IMR-90 (cell line): ENCODE measurements around the gene VPS18. TPM values are rescaled to one million over a fixed set of nuclear protein-coding genes. Genes with fewer than 3 reads are reported as not detected.

Source experiments
- ATAC-seq: fragments of 200-7000 bp; cut with Tn5 transposase; 2 replicates; pipeline ENCODE4 v1.9.1; 2020; ENCODE audit warnings: low read depth, mild to moderate bottlenecking, moderate library complexity
- BruUV-seq: library from RNA; stranded (reverse); fragments of 400-500 nt; replicated peaks from 2 replicates; lab custom pipeline; 2021; lab: Mats Ljungman, UMichigan
- CTCF ChIA-PET: fragments of 300-600 bp; formaldehyde crosslinking; extraction: SDS; loops from one replicate; lab custom pipeline; 2021; ENCODE audit warnings: antibody characterized with exemption; lab: Yijun Ruan, JAX
- POLR2A ChIA-PET: fragments of 300-600 bp; sonication (Branson Sonifier 250); formaldehyde crosslinking; loops from one replicate; lab custom pipeline; 2022; ENCODE audit warnings: antibody characterized with exemption; ENCODE audit not compliant: unreplicated experiment; lab: Charles Lee
- DNase-seq: peaks from one replicate; pipeline ENCODE4 v3.0.0; 2013
- H2AFZ ChIP-seq: replicated peaks from 2 replicates; pipeline ENCODE3; 2013; ENCODE audit warnings: low read length, mild to moderate bottlenecking; ENCODE audit not compliant: poor library complexity
- H2AK5ac ChIP-seq: 2 replicates; pipeline ENCODE4 v1.6.1; 2013; ENCODE audit warnings: low read depth, low read length, inconsistent platforms
- H2AK9ac ChIP-seq: replicated peaks from 2 replicates; pipeline ENCODE3; 2013; ENCODE audit warnings: mild to moderate bottlenecking, low read depth, low read length, moderate library complexity; ENCODE audit not compliant: poor library complexity
- H2BK120ac ChIP-seq: 2 replicates; pipeline ENCODE4 v1.6.1; 2013; ENCODE audit warnings: low read depth, low read length, inconsistent platforms
- H2BK15ac ChIP-seq: 3 replicates; pipeline ENCODE4 v1.6.1; 2013; ENCODE audit warnings: low read depth, low read length, inconsistent platforms
- H2BK20ac ChIP-seq: 2 replicates; pipeline ENCODE4 v1.6.1; 2013; ENCODE audit warnings: low read depth, mild to moderate bottlenecking, inconsistent platforms, low read length, moderate library complexity
- H2BK5ac ChIP-seq: 2 replicates; pipeline ENCODE4 v1.6.1; 2013; ENCODE audit warnings: mild to moderate bottlenecking, low read depth, low read length, inconsistent platforms; ENCODE audit not compliant: poor library complexity, severe bottlenecking
- H3K14ac ChIP-seq: replicated peaks from 2 replicates; pipeline ENCODE4 v1.6.1; 2013; ENCODE audit warnings: low read depth, low read length, inconsistent platforms
- H3K18ac ChIP-seq: 2 replicates; pipeline ENCODE4 v1.6.1; 2013; ENCODE audit warnings: low read depth, low read length, control low read depth
- H3K23ac ChIP-seq: 2 replicates; pipeline ENCODE4 v1.6.1; 2013; ENCODE audit warnings: low read depth, low read length, inconsistent platforms
- H3K27ac ChIP-seq: 2 replicates; pipeline ENCODE4 v1.5.1; 2013; ENCODE audit warnings: mild to moderate bottlenecking, control low read depth, low read length; ENCODE audit not compliant: insufficient read depth
- H3K27me3 ChIP-seq: 2 replicates; pipeline ENCODE4 v1.6.1; 2013; ENCODE audit warnings: low read length; ENCODE audit not compliant: control insufficient read depth, insufficient read depth
- H3K36me3 ChIP-seq: 2 replicates; pipeline ENCODE4 v1.6.1; 2013; ENCODE audit warnings: low read length, mixed read lengths; ENCODE audit not compliant: control insufficient read depth, insufficient read depth
- H3K4ac ChIP-seq: 2 replicates; pipeline ENCODE4 v1.6.1; 2013; ENCODE audit warnings: low read depth, low read length, inconsistent platforms
- H3K4me1 ChIP-seq: 2 replicates; pipeline ENCODE4 v1.6.1; 2013; ENCODE audit warnings: low read length, mixed read lengths; ENCODE audit not compliant: control insufficient read depth, insufficient read depth
- H3K4me2 ChIP-seq: 2 replicates; pipeline ENCODE4 v1.6.1; 2013; ENCODE audit warnings: low read depth, mild to moderate bottlenecking, control low read depth, low read length, moderate library complexity
- H3K4me3 ChIP-seq: 2 replicates; pipeline ENCODE4 v1.5.1; 2013; ENCODE audit warnings: low read depth, mild to moderate bottlenecking, control low read depth, low read length, moderate library complexity; ENCODE audit not compliant: insufficient read depth
- H3K56ac ChIP-seq: 2 replicates; pipeline ENCODE4 v1.6.1; 2013; ENCODE audit warnings: low read length, inconsistent platforms; ENCODE audit not compliant: insufficient read depth; ENCODE audit errors: extremely low read depth
- H3K79me1 ChIP-seq, 2 experiments: 2 replicates each; pipeline ENCODE4 v1.6.1; 2013; ENCODE audit warnings: low read length in 2 of 2, inconsistent platforms in 1 of 2, low read depth in 1 of 2
- H3K9ac ChIP-seq: 2 replicates; pipeline ENCODE4 v1.6.1; 2013; ENCODE audit warnings: low read depth, low read length, control low read depth
- H3K9me1 ChIP-seq: 2 replicates; pipeline ENCODE4 v1.6.1; 2013; ENCODE audit warnings: low read length, inconsistent platforms; ENCODE audit not compliant: insufficient read depth
- H3K9me3 ChIP-seq: 2 replicates; pipeline ENCODE4 v1.6.1; 2013; ENCODE audit warnings: low read length; ENCODE audit not compliant: control insufficient read depth, insufficient read depth
- H4K20me1 ChIP-seq: 2 replicates; pipeline ENCODE4 v1.6.1; 2013; ENCODE audit warnings: low read length, inconsistent platforms; ENCODE audit not compliant: insufficient read depth
- H4K5ac ChIP-seq: 2 replicates; pipeline ENCODE4 v1.6.1; 2013; ENCODE audit warnings: mild to moderate bottlenecking, low read depth, low read length, control low read depth
- H4K8ac ChIP-seq, 2 experiments: 2 replicates each; pipeline ENCODE4 v1.6.1; 2013; ENCODE audit warnings: low read depth in 2 of 2, low read length in 2 of 2, control low read depth in 1 of 2, inconsistent platforms in 1 of 2
- H4K91ac ChIP-seq: 2 replicates; pipeline ENCODE4 v1.6.1; 2013; ENCODE audit warnings: low read depth, low read length, inconsistent platforms; ENCODE audit not compliant: insufficient read depth
- MXI1 ChIP-seq: IDR thresholded peaks from 2 replicates; pipeline ENCODE4 v1.6.1; 2012; ENCODE audit warnings: low read depth, mild to moderate bottlenecking, low read length, moderate library complexity, borderline replicate concordance
- RAD21 ChIP-seq: IDR thresholded peaks from 2 replicates; pipeline ENCODE4 v1.6.1; 2012; ENCODE audit warnings: low read length, improper control_type of control experiment
- WGBS, 2 experiments: methylation state at CpG; one replicate each; pipeline versions ENCODE4 v1.1.5 to v1.1.7; 2013; ENCODE audit warnings: missing lambda C conversion rate in 2 of 2; ENCODE audit not compliant: insufficient read length in 1 of 2; ENCODE audit errors: extremely low coverage in 2 of 2; 5-methylcytosine and 5-hydroxymethylcytosine counted together
- dilution Hi-C: fragments of 300-500 bp; cut with HindIII; formaldehyde crosslinking; loops from one replicate; pipeline ENCODE4 v1.14.3; 2018; ENCODE audit warnings: low sequenced_read_pairs; ENCODE audit not compliant: unreplicated experiment
- in situ Hi-C: fragments of 300-500 bp; cut with MboI; formaldehyde crosslinking; loops from 3 replicates; pipeline ENCODE4 v1.14.3; 2019; ENCODE audit warnings: low sequenced_read_pairs, inconsistent platforms, mixed read lengths
- intact Hi-C: fragments of 100-400 bp; cut with micrococcal nuclease; formaldehyde crosslinking; loops from 2 replicates; pipeline ENCODE4 v1.10.0; 2022
- polyA plus RNA-seq, 3 experiments: library from polyadenylated mRNA; depleted of rRNA; stranded (reverse); fragments of >200 nt; gene quantifications; 2 replicates each; pipeline ENCODE4 v1.2.3, GENCODE V29; 2012; ENCODE audit warnings: low replicate concordance in 1 of 3
- total RNA-seq: library from RNA; depleted of rRNA; stranded (reverse); fragments of >200 nt; gene quantifications from 2 replicates; pipeline ENCODE4 v1.2.3, GENCODE V29; 2012

Gene VPS18
- total and polyA plus RNA-seq, 2 of the 4 experiments (the other 2 are of a cell fraction): 19.3 to 32.3 TPM

- Histone ChIP-seq H2AK5ac (no peak overlapping the region), H3K9me3 (no peaks in the 10 kb centered on the region), H3K27ac (no peak overlapping the region), H4K91ac (no peak overlapping the region), H3K14ac (no peak overlapping the region), H3K27me3 (no peaks in the 10 kb centered on the region), H3K23ac (no peak overlapping the region), H3K4ac (no peak overlapping the region), H3K79me1 (peaks cover 0 to 5% of the 10 kb centered on the region in 2 experiments; a peak in 2 of 4 replicates), H3K9ac (no peak overlapping the region), H3K9me1 (peaks cover 4% of the 10 kb centered on the region), H2BK5ac (no peak overlapping the region), H2AFZ (no peak overlapping the region), H2BK20ac (no peak overlapping the region), H4K5ac (no peak overlapping the region), H3K18ac (no peak overlapping the region), H3K4me3 (no peak overlapping the region), H2BK120ac (no peak overlapping the region), H4K20me1 (no peaks in the 10 kb centered on the region), H3K56ac (no peak overlapping the region), H3K4me2 (no peak overlapping the region), H3K36me3 (no peaks in the 10 kb centered on the region), H3K4me1 (peaks cover 2% of the 10 kb centered on the region; the same call in 1 of the 2 replicates), H2BK15ac (no peak overlapping the region), H2AK9ac (peak overlapping the region; percentile 67), H4K8ac (no peak overlapping the region)
- no peak for DNase-seq
- ChIA-PET POLR2A (no interaction called here), CTCF (no interaction called here)
- ATAC-seq: no peak
- intact Hi-C loops: no loop called here
- in situ Hi-C loops: no loop called here
- dilution Hi-C loops: no loop called here
- BruUV-seq: no TSS peak
- 87% methylated on average over 5 of the region's 6 CpGs; no CpG with 5 or more reads in 1 of the 2 experiments for WGBS, 2 experiments
- TF ChIP-seq MXI1 (no peak), RAD21 (no peak)
Observed at GRCh38 chr15:40912478-40912877, 18.2 kb downstream of the VPS18 start.
